Renal cortical epithelial cell (primary cell): ENCODE results near the gene SNX14. TPM values are rescaled to one million over a fixed set of nuclear protein-coding genes. Genes with fewer than 3 reads are reported as not detected.

Experiments
- DNase-seq: peaks from one replicate; pipeline ENCODE4 v3.0.0-alpha.2; 2011; ENCODE audit warnings: low read depth
- total RNA-seq: library from RNA; depleted of rRNA; stranded (reverse); fragments of >200 nt; gene quantifications from 2 replicates; pipeline ENCODE4 v1.2.3, GENCODE V29; 2014

The SNX14 gene
- total RNA-seq, 1 donor from 2014 or later: 179 TPM

DNA sequence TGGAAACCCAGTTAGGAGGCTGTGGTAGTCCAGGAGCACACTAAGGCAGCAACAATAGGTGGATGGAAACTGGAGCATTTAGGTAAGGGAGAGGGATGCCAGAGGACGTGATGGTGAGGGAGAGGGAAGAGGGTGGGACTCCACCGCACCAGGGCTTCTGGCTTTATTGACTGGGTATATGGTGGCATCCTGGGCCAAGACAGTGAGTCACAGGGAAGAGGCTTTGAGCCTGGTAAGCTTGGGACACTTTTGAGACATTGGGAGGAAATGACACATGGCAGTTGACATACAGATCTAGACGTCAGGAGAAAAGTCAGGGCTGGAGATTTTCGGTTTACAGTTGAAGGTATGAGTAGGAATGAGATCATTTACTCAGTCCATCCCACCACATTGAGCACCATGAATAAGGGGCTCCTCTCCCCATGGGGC is 128.9 kb downstream of the SNX14 start:
- peak; percentile 77 for DNase-seq

DNA sequence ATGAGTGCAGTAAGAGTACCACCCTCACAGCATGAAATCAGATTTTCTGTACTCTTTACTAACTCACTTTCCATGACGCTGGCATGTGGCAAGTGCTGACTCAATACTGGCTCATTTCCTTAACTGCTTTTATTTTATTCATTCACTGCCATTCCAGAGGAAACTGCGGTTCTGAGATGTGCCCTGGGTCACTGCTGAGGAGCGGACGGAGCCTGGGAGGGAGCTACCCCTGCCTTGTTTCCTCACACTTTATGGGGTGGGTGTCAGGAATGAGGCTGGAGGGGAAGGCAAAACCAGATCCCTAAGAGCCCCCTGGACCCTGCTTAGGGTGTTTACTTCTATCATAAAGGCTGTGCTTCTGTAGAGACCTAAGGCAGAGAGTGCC is 129.4 kb downstream of the SNX14 start:
- peak; percentile 97 for DNase-seq

DNA sequence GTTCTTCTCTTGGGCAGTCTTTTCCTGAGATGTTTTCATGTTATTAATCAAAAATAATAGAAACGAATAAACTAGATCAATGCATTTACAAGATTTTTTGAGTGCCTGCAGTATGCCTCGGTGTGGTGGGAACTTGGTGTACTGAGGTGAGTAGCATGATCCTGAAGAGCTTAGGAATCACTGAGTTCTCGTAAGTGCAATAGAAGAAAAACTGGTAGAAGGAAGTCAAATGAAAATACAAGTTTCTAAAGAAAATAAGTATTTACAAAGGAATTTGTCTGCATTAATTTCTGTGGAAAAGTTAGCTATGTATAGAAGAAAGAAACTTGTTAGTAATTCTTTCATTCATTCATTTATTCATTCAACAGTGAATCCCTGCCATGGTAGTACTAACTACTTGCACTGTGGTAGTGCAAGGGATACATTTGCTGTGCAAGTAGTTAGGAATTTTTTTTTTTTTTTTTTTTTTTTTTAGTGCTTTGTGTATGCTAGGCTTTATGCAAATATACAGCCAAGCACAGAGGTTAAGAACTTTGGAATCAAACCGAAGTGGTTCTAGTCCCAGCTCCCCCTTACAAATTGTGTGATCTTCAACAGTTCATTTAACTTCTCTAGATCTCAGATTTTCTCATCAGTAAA is 129.9 kb downstream of the SNX14 start:
- no peak for DNase-seq

DNA sequence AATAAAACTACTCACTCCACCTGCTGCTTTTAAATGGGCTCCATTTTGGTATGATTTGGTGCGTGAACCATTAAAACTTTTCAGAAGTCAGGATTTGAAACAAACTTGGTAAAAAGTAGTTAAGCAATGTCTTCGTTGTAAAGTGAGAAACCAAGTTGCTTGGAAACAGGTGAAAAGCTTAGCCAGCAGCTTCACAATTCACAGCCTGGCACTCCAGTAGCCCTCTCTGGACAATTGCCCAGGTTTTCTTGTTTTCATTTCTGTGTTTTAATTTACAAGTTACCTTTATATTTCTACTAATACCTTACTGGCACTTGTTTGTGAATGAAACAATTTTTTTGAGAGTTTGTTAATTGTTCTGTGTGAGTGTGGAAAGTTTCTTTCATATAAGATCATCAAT is 131.0 kb downstream of the SNX14 start:
- DNase-seq: peak; percentile 62

DNA sequence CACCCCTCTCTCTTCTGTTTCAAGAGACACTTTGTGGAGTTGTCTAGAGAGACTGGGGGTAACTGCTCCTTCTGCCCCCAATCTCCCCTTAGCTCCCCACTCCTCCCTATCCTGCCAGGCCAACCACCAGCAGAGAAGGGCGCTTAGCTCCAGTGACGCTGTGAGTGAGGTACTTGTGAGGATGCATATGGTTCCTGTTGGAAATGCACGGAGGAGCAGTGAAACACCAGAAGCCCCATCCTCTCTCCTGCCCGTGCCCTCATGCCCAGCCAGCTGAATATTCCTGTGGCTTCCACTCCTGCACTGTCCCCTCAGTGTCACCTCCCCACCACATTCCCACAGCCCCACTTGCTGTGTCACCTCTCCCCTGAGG is 131.9 kb downstream of the SNX14 start:
- no peak for DNase-seq

DNA sequence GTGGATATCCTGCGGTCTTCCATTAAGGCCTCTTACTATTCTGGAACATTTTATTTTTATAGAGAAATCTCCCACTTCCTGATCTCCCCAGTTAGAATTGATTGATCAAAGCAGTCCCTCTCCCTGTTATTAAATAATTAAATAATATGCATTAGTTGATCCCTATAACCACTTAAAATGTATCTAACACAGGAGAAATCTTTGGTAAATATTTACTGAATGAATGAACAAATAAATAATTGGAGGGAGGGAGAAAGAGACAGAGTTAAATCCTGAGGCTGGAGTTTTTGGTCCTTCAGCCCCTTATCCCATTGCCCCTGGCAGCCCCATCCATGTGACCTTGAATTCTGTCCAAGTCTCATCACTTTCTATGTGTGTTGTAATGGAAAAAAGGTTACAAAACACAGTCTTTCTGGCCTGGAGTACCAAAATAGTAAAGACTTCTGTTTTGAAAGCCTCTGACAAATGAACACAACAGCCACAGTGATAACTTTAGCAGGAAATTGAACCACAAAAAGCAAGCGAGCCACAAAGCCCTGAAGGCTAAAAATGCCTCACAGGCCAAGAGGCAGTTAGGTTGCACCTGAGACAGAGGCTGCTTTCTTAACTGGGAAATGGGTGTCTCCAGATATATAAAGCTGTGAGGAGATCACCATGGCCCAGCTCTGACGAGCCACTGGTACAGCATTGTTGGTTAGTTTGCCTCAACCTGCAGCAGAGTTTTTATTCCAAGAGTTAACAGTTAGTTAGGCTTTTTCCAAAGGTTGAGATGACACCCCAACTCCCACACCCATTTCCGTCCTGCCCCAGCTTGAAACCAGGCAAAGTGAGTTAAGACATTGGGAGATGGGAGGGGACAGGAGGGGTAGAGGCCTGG is 132.5 kb downstream of the SNX14 start:
- peak; percentile 82 for DNase-seq

DNA sequence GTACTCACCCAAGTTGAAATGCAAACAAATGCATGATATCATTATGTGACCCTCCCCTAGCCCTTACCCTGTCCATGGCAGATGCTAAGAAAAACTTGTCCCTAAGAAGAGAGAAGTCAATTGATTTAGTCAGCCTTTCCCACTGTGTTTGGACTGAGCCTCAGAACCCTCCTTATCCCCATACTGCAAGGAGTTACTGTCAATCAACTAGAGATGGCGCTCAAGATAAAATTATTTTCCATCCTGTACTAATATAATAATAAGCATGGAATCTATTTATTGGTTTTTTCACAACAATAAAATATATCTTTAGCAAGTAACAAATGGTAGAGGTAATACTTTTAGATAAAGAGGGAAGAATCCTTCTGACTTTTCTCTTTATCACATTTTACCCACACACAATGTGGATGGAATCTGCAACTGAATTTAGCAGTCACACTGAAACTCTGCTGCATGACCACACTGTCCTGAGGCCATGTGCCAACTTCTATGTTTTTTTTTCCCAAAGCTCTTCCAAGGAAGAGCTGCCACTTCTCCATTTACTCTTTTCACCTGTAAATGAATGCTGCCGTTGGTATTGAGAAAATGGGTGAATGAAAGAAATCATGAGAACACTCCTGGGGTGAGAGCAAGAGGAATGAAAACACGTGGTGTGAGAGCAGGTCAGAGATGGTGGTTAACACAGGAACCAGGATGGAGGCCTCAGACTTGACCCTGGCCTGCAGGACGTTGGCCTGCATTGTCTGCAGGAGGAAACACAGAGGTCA is 133.3 kb downstream of the SNX14 start:
- DNase-seq: peak; percentile 63

DNA sequence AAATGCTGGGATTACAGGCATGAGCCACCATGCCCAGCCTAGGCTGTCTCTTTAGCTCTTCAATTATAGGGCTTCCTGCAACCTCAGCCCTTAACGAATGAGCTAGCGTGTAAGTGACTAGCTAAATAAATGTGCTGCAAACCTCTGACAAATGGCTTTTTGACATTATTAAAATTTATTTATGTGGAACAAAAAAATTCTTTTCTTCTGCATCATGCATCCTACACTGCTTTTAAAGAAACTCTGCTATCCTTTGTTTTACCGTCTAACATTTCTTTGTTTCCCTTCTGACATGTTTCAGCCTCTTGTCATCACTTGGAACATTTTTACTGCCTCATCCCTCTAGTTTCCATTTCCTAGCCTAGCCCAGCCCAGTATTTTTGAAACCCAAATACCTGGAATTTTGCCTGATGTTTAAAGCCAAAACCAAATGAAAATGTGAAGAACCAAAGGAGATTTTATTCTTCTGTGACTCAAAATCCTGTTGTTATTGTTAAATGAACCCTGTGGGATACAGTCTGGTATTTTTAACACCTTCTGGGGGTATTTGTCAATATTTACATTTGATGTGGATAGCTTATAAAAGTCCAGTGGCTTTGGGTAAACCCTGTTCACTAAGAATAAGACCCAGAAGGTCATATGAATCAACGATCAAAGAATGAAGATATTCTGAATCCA is 134.3 kb downstream of the SNX14 start:
- DNase-seq: peak; percentile 78

DNA sequence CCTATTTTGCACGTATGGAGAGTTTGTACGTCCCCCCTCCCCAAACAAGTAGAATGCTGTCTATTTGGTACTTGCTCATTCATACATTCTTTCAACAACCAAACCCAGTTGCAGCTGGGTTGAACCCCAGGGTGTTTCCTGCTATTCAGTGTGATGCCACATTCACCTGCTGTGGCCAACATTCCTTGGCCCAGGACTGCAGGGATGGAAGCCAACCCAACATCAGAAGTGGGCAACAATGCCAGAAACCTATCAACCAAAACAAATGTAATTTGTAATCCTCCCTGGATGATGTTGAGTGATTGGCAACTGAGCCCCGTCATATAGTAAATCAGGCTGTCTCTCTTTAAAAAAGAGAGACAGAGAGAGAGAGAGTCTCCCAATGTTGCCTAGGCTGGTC is 134.9 kb downstream of the SNX14 start:
- peak; percentile 74 for DNase-seq

DNA sequence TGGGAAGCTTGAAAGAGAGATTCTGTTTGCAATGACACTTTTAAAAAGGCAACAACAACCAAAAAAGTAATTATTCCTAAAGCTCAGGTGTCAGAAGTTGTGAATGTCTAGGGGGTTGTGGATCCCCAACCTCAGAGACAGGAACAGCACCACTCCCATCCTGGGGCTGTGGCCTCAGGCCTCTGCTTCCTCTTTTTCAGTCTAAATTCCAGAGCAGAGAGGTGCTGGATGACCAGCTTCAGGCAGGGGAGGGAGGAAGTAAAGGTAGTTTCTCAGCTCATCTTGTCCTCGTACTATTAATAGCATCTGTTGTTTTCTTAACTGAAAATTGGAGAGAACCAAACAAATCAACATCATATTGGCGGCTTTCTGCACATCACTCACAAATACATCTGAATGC is 135.5 kb downstream of the SNX14 start:
- no peak for DNase-seq

DNA sequence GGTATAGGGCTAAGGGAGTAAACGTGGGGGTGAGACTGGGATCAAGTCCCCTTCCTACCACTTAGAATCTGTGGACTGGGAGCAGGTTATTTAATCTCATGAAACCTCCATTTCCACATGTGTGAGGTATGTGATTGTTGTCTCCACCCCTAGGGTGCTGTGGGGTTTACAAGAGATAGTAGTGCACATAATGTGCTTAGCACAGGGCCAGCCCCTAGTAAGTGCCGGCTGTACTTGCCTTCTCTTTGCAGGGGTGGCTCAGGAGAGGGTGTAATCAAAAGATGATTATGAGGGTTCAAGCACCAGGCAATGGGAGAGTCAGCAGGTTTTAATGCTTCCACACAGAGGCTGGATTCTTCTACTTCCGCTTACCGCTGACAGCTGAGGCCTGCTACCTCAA is 136.9 kb downstream of the SNX14 start:
- DNase-seq: no peak

Other genes with a start within 250 kb of the SNX14 start
- gene NT5E, start 143.8 kb downstream of the SNX14 start, total RNA-seq: 39.3 and 164 TPM in 2 replicates
- gene SYNCRIP, start 49.0 kb upstream of the SNX14 start, total RNA-seq: 79.4 and 138 TPM in 2 replicates